Measurements from ENCODE around the gene ABHD4.

GRCh38 chr14:22651586-22651985, 53.5 kb downstream of the ABHD4 start:
- no peak for TF ChIP-seq CTCF (IDR thresholded peaks at IDR 0.05)
- TF ChIP-seq POLR2AphosphoS5 (IDR thresholded peaks at IDR 0.05; ENCODE audit: insufficient read depth in 1 of 2, low read depth in 1 of 2) = no peak
- no peak for TF ChIP-seq POLR2A (IDR thresholded peaks at IDR 0.05)

Measured in vagina (tissue), 2 donors.